Astrocyte (in vitro differentiated cells and primary cell): ENCODE results near the gene MTRR.

ENCODE experiments used
- CTCF ChIP-seq: IDR thresholded peaks from 2 replicates; pipeline ENCODE4 v1.5.1; 2011; ENCODE audit warnings: low read depth, mild to moderate bottlenecking, inconsistent platforms, low read length, moderate library complexity; ENCODE audit not compliant: insufficient read depth
- EZH2 ChIP-seq: IDR thresholded peaks from 2 replicates; pipeline ENCODE4 v1.6.1; 2012; ENCODE audit warnings: mild to moderate bottlenecking, low read length, inconsistent platforms; ENCODE audit not compliant: insufficient read depth

- TF ChIP-seq CTCF (peak; percentile 53), EZH2 (no peak)
These were observed 28.2 kb downstream of the MTRR start for GRCh38 chr5:7897014-7897600.
